Neural crest cell (in vitro differentiated cells): Measurements from ENCODE around the gene SLC25A27. TPM values are rescaled to one million over a fixed set of nuclear protein-coding genes. Genes with fewer than 3 reads are reported as not detected.

Experiments
- DNase-seq: peaks from one replicate; pipeline ENCODE4 v3.0.0; 2021; ENCODE audit warnings: low read depth, mixed read lengths, low spot score
- H3K27ac Mint-ChIP-seq: one replicate; pipeline ENCODE4 v1.8.0; 2021; ENCODE audit warnings: mild to moderate bottlenecking, mixed read lengths; ENCODE audit not compliant: unreplicated experiment
- H3K27me3 Mint-ChIP-seq: 2 replicates; pipeline ENCODE4 v1.8.0; 2021; ENCODE audit warnings: low read depth, mild to moderate bottlenecking, mixed read lengths
- H3K36me3 Mint-ChIP-seq: 2 replicates; pipeline ENCODE4 v1.8.0; 2021; ENCODE audit warnings: low read depth, mild to moderate bottlenecking, mixed read lengths
- H3K4me1 Mint-ChIP-seq: 2 replicates; pipeline ENCODE4 v1.8.0; 2021; ENCODE audit warnings: mixed read lengths
- H3K4me3 Mint-ChIP-seq: one replicate; pipeline ENCODE4 v1.8.0; 2021; ENCODE audit warnings: mild to moderate bottlenecking, mixed read lengths
- H3K9me3 Mint-ChIP-seq: 2 replicates; pipeline ENCODE4 v1.8.0; 2021; ENCODE audit warnings: mixed read lengths
- total RNA-seq: library from RNA; stranded (reverse); gene quantifications from 2 replicates; pipeline ENCODE4 v1.2.1, GENCODE V29; 2021
- TF ChIP-seq, protein P1 (sequence below): fragments of 200-600 bp; sonication (generic); conservative IDR thresholded peaks from 2 replicates; pipeline ENCODE4 v1.5.0; 2021; ENCODE audit warnings: antibody characterized with exemption, mild to moderate bottlenecking

The SLC25A27 gene
- total RNA-seq, 1 donor from 2014 or later, result 5.8 TPM

DNA sequence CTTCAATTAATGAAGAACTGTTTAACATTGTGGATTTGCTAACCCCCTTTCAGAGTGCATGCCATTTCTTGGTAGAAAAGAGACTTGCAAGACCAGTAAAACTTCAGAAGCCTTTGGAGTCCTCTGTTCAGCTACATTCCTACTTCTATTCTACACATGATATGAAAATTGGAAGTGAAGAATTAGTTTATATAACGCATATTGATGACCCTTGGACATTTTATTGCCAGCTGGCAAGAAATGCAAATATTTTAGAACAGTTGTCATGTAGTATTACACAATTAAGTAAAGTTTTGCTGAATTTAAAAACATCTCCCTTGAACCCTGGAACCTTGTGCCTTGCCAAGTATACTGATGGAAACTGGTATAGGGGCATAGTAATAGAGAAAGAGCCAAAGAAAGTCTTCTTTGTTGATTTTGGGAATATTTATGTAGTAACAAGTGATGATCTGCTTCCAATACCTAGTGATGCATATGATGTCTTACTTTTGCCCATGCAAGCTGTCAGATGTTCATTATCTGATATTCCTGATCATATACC is 38.2 kb downstream of the SLC25A27 start:
- H3K36me3 Mint-ChIP-seq, result no peaks in the 10 kb centered on the region
- TF ChIP-seq, protein P1, sequence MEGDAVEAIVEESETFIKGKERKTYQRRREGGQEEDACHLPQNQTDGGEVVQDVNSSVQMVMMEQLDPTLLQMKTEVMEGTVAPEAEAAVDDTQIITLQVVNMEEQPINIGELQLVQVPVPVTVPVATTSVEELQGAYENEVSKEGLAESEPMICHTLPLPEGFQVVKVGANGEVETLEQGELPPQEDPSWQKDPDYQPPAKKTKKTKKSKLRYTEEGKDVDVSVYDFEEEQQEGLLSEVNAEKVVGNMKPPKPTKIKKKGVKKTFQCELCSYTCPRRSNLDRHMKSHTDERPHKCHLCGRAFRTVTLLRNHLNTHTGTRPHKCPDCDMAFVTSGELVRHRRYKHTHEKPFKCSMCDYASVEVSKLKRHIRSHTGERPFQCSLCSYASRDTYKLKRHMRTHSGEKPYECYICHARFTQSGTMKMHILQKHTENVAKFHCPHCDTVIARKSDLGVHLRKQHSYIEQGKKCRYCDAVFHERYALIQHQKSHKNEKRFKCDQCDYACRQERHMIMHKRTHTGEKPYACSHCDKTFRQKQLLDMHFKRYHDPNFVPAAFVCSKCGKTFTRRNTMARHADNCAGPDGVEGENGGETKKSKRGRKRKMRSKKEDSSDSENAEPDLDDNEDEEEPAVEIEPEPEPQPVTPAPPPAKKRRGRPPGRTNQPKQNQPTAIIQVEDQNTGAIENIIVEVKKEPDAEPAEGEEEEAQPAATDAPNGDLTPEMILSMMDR, result no peak
- H3K27me3 Mint-ChIP-seq, result no peaks in the 10 kb centered on the region
- H3K9me3 Mint-ChIP-seq, result peaks cover 8% of the 10 kb centered on the region
- no peaks in the 10 kb centered on the region for H3K4me1 Mint-ChIP-seq
- no peak overlapping the region for H3K27ac Mint-ChIP-seq
- no peak overlapping the region for H3K4me3 Mint-ChIP-seq
- no peak for DNase-seq

DNA sequence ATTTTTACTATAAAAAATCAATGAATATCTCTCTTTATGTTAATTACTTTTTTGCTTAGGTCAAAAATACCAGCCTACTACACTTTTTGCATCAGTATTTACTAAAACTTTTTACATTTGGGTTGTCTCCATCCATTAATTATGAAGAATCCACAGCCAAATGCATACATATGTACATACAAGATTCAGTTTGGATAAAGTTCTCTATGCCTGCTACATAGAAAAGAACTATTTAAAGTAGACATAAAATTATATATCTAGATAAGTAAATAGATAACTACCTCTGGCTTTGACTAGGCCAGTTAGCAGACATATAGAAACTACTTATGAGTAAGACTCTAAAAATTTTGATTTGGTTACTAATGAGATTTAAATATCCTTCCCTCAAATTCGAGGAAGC is 47.2 kb downstream of the SLC25A27 start:
- Mint-ChIP-seq H3K27ac (no peak overlapping the region), H3K36me3 (no peaks in the 10 kb centered on the region), H3K27me3 (peaks cover 7% of the 10 kb centered on the region), H3K9me3 (no peaks in the 10 kb centered on the region), H3K4me1 (no peaks in the 10 kb centered on the region), H3K4me3 (no peak overlapping the region)
- TF ChIP-seq, protein P1, result no peak
- no peak for DNase-seq

DNA sequence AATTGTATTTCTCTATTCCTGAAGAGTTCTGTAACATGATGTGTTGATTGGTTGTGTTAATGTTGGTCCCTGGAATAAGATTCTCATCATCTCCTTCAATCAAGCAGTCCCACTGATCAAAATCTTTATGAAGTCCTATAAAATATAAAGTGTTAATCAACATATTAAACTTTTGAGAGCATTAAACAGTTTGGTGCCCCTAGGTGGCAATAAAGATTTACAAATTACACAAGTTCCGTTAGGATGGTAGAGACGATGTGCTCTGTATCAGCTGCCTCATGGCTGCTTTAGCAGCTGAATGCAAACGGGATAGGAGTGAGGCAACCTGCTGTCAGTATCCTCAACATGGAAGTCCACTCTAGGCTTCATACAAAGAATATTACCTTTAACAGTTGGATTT is 51.8 kb downstream of the SLC25A27 start:
- Mint-ChIP-seq H3K4me1 (no peaks in the 10 kb centered on the region), H3K4me3 (no peak overlapping the region), H3K27me3 (peaks cover 7% of the 10 kb centered on the region), H3K9me3 (no peaks in the 10 kb centered on the region), H3K36me3 (no peaks in the 10 kb centered on the region), H3K27ac (no peak overlapping the region)
- TF ChIP-seq, protein P1, result no peak
- no peak for DNase-seq

DNA sequence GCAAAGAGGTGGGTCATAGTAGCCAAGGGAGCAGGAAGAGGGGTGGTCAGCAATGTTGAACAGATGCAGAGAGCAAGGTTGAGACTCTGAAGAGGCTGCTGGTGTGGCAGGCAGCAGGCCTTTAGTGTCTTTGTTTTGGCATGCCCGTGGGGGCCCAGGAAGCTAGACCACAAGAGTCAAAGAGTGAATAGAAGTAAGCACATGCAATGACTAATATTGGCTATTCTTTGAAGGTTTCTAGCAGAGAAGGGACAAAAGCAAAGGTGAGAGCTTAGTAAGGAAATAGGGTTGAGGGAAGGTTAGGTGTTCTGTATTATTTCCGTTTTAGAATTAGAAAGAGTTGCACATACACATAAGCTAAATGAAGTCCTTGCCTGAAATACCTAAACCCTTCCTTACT is 53.7 kb downstream of the SLC25A27 start:
- Mint-ChIP-seq H3K4me1 (no peaks in the 10 kb centered on the region), H3K9me3 (no peaks in the 10 kb centered on the region), H3K36me3 (no peaks in the 10 kb centered on the region), H3K27ac (no peak overlapping the region), H3K27me3 (peaks cover 7% of the 10 kb centered on the region), H3K4me3 (no peak overlapping the region)
- DNase-seq, result no peak
- TF ChIP-seq, protein P1, result no peak

DNA sequence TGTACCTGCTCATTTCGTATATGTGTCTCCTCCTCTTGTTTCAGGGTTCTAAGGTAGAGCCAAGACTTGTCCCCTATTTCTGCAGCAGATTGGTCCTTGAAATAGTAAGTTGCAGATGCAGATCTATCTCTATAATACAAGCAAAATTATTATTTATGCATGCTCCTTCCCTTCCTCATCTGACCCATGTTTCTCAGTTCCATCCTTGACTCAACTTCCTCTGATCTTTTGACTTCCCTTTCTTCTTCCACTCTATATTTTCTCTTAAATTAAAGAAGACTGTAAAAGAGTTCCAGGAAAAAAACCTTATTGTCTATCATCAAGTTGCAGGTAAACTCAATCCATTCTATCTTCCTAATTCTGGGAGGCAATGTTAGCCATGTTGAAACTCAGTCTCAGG is 58.7 kb downstream of the SLC25A27 start:
- no peak overlapping the region for H3K4me3 Mint-ChIP-seq
- TF ChIP-seq, protein P1, result no peak
- no peaks in the 10 kb centered on the region for H3K36me3 Mint-ChIP-seq
- H3K27me3 Mint-ChIP-seq, result peaks cover under 1% of the 10 kb centered on the region
- H3K27ac Mint-ChIP-seq, result no peak overlapping the region
- DNase-seq, result no peak
- H3K4me1 Mint-ChIP-seq, result no peaks in the 10 kb centered on the region
- no peaks in the 10 kb centered on the region for H3K9me3 Mint-ChIP-seq
